WERI-Rb-1 (cell line): ENCODE data around the gene CACNA2D2.

Source experiments
- DNase-seq: peaks from one replicate; pipeline ENCODE4 v3.0.0-alpha.2; 2020
- H3K27ac ChIP-seq: fragments of 250-450 bp; sonication (Bioruptor Pico); 2 replicates; pipeline ENCODE4 v1.5.1; 2020; ENCODE audit warnings: mild to moderate bottlenecking, moderate library complexity
- H3K27me3 ChIP-seq: fragments of 250-450 bp; sonication (Bioruptor Pico); 2 replicates; pipeline ENCODE4 v1.5.1; 2021; ENCODE audit warnings: mild to moderate bottlenecking, low read depth, moderate library complexity; ENCODE audit not compliant: insufficient read depth, severe bottlenecking
- H3K36me3 ChIP-seq: fragments of 250-450 bp; sonication (Bioruptor Pico); 2 replicates; pipeline ENCODE4 v1.5.1; 2020; ENCODE audit warnings: mild to moderate bottlenecking, moderate library complexity
- H3K4me3 ChIP-seq: 2 replicates; pipeline ENCODE4 v1.5.1; 2011; ENCODE audit warnings: low read depth, mild to moderate bottlenecking, control low read depth, low read length
- H3K9me3 ChIP-seq: fragments of 250-450 bp; sonication (Bioruptor Pico); 2 replicates; pipeline ENCODE4 v1.5.1; 2021; ENCODE audit warnings: mild to moderate bottlenecking, moderate library complexity; ENCODE audit not compliant: severe bottlenecking
- TF ChIP-seq, protein P1 (sequence below): IDR thresholded peaks from 2 replicates; pipeline ENCODE4 v1.5.1; 2011; ENCODE audit warnings: low read depth, mild to moderate bottlenecking, control low read depth, inconsistent platforms, low read length

The CACNA2D2 gene

DNA sequence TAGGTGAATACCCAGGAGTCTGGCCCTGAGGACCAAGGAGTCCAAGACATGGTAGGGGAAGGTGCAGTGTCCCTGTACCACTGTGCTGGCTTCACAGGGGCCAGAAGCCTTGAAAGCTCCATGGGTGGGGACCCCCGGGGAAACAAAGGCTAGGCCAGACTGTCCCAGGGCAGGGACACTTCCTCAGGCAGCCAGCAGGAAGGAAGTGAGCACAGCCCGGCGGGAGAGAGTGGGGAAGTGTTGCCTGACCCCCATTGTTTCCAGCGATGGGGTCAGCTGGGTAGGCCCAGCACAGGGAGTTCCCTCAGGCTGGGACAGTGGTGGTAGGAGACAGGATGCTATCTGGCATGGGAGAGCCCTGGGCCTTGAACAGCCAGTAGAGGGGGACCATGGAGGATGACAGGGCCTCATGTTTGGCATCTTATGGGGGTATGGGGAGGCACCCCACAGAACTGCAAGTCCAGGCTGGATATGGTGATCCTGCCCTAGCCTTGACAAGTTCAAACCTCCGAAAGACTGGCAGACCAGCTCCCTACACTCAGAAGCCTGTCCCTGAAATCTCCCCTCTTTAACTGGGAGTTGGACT lies 179.7 kb downstream of the CACNA2D2 start:
- TF ChIP-seq, protein P1, sequence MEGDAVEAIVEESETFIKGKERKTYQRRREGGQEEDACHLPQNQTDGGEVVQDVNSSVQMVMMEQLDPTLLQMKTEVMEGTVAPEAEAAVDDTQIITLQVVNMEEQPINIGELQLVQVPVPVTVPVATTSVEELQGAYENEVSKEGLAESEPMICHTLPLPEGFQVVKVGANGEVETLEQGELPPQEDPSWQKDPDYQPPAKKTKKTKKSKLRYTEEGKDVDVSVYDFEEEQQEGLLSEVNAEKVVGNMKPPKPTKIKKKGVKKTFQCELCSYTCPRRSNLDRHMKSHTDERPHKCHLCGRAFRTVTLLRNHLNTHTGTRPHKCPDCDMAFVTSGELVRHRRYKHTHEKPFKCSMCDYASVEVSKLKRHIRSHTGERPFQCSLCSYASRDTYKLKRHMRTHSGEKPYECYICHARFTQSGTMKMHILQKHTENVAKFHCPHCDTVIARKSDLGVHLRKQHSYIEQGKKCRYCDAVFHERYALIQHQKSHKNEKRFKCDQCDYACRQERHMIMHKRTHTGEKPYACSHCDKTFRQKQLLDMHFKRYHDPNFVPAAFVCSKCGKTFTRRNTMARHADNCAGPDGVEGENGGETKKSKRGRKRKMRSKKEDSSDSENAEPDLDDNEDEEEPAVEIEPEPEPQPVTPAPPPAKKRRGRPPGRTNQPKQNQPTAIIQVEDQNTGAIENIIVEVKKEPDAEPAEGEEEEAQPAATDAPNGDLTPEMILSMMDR, result no peak
- DNase-seq, result no peak
- no peak overlapping the region for H3K4me3 ChIP-seq
- peaks cover 41% of the 10 kb centered on the region for H3K36me3 ChIP-seq
- H3K27me3 ChIP-seq, result no peaks in the 10 kb centered on the region
- no peak overlapping the region for H3K27ac ChIP-seq
- no peaks in the 10 kb centered on the region for H3K9me3 ChIP-seq

DNA sequence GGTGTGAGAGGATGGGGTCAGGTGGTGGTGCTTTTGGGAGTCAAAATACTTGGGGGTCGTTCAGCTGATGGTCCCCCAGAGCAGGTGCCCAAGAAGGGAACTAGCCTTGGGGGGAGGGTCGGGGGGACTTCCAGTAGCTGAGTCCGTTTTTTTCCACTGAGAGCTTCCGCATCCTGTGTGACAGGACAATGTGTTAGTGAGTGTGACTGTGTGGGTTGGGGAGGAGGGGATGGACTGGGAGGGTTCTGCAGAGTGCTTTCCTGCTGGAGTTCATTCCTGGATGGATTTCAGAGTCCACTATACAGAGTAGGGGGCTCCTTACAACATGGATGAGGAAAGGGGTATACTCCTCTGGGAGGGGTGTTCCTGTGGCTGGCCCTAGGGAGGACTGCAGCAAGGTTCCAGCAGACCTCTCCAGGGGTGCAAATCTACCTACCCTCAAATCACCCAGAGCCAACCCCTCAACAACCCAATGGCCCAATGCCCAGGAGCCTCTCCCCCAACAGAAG lies 180.3 kb downstream of the CACNA2D2 start:
- Histone ChIP-seq H3K27ac (no peak overlapping the region), H3K9me3 (no peaks in the 10 kb centered on the region), H3K4me3 (no peak overlapping the region), H3K27me3 (no peaks in the 10 kb centered on the region), H3K36me3 (peaks cover 46% of the 10 kb centered on the region)
- TF ChIP-seq, protein P1, result no peak
- DNase-seq, result no peak

DNA sequence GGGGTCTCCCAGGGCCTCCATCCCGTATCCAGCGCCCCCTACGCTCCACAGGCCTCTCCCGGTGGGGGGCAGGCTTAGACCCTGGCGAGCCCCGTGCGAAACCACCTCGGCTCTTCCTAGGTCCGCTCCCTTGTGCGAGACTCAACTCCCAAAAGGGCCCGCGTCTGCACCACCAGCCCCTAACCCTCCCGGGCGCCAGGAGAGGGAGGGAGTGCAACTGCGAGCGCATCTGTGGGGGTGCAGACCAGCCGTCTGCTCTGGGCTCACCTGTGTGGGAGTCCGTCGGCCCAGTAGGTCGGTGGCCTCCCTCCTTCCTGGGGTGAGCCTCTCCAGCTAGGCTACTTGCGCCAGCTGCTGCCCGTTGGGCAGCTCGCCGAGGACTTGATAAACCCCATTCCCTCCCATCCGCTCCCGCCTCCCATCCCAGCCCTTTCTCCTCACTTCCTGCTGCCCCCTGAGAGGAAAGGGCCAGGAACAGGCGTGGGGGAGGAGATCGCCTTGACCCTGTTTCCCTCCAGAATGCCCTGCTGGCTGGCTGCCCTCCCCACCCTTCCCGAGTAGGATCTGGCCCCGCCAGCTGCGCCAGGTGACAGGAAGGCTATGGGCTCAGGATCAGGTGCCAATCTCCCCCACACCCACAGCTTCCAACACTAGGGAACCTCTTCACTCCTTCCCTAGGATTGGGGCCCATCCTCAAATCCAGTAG lies 180.9 kb downstream of the CACNA2D2 start, which contains the start of gene HYAL2:
Gene HYAL2, minus strand, starts transcription at position 360 of the 706 bp plus-strand sequence. CDS start 2,256 bp downstream, outside the sequence.
- no peaks in the 10 kb centered on the region for H3K9me3 ChIP-seq
- no peaks in the 10 kb centered on the region for H3K27me3 ChIP-seq
- peaks cover 48% of the 10 kb centered on the region for H3K36me3 ChIP-seq
- no peak for DNase-seq
- H3K4me3 ChIP-seq, result peak within 1 kb of the TSS; percentile 74
- TF ChIP-seq, protein P1, result no peak
- peak within 1 kb of the TSS; percentile 100 for H3K27ac ChIP-seq

DNA sequence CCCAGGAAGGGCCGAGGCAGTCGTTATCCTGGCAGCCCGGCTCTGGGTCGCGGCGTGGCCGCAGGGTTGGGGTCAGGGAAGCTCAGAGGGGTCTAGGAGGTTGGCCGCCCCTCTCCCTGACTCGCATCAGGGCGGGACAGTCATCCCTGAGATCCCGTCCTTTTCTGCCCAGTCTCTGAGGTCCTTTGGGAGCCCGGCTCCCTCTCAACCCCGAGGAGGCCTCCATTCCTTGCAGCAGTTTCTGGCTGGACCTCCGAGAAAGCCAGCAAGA lies 181.4 kb downstream of the CACNA2D2 start:
- Histone ChIP-seq H3K9me3 (no peaks in the 10 kb centered on the region), H3K4me3 (peak overlapping the region; percentile 74), H3K27ac (peak overlapping the region; percentile 100), H3K36me3 (peaks cover 52% of the 10 kb centered on the region), H3K27me3 (no peaks in the 10 kb centered on the region)
- DNase-seq, result no peak
- TF ChIP-seq, protein P1, result no peak

DNA sequence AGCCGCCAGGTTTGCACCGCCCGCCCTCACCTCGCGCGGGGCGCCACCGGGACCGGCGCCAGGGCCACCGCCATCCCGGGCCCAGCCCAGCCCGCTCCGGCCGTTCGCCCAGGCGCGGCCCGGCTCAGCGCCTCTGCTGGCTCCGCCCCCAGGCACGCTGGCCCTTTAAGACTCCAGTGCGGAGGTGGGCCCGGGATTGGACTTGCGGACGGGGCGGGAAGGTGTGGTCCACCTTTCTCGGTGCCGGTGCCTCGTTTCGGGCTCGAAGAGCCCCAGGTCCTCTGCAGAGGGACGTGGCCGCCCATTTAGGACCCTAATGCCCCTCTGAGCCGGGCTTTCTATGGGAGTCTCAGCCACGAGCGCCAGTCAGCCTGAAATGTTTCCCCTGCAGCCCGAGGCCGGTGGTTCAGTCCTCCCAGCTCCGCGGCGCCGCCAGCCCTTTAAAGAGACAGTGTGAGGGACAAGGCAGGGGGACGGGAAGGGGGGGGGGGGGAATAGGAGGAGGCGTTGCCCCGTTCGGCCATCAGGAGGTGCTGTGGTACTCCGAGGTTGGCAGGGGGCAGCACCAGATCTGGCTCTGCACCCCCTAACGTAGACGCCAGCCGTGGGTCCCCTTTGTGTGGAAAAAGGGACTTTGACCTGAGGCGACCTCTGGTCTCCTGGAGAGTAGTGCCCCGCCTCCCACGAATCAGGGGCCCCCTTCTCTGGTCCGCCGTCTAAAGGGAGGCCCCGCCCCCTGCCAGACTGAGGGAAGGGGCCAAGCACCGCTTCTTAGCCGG lies 181.9 kb downstream of the CACNA2D2 start:
- TF ChIP-seq, protein P1, result peak; percentile 78
- Histone ChIP-seq H3K36me3 (peaks cover 55% of the 10 kb centered on the region), H3K27ac (peak overlapping the region; percentile 100), H3K4me3 (peak overlapping the region; percentile 74), H3K9me3 (no peaks in the 10 kb centered on the region), H3K27me3 (no peaks in the 10 kb centered on the region)
- DNase-seq, result peak; percentile 92
